HEK293 (cell line): ENCODE measurements around the gene AFAP1L2.

Experiments
- CTCF ChIA-PET: fragments of 350-600 bp; formaldehyde crosslinking; extraction: SDS; loops from one replicate; lab custom pipeline; 2021; ENCODE audit warnings: antibody characterized with exemption; lab: Yijun Ruan, JAX
- POLR2A ChIA-PET: fragments of 300-600 bp; formaldehyde crosslinking; extraction: SDS; loops from one replicate; lab custom pipeline; 2020; ENCODE audit warnings: antibody characterized with exemption, inconsistent platforms; lab: Yijun Ruan, JAX
- H3K27ac ChIP-seq: fragments of 200-500 bp; sonication (Bioruptor generic); 2 replicates; pipeline ENCODE4 v1.5.1; 2014; ENCODE audit warnings: low read depth, low read length, control low read depth, inconsistent platforms; ENCODE audit errors: extremely low read depth
- H3K36me3 ChIP-seq, 2 experiments: fragments of 200-500 bp in 1 of 2; sonication (Bioruptor generic) in 1 of 2; 1 replicate in 1 of 2; 2 replicates in 1 of 2; pipeline ENCODE4 v1.5.1; 2014 to 2017; ENCODE audit warnings: inconsistent platforms in 2 of 2, low read length in 2 of 2; ENCODE audit not compliant: control insufficient read depth in 2 of 2, insufficient read depth in 1 of 2
- H3K4me1 ChIP-seq: fragments of 200-500 bp; sonication (Bioruptor generic); 2 replicates; pipeline ENCODE4 v1.5.1; 2014; ENCODE audit warnings: mild to moderate bottlenecking, low read length, inconsistent platforms; ENCODE audit not compliant: control insufficient read depth, insufficient read depth
- H3K4me3 ChIP-seq: 2 replicates; pipeline ENCODE4 v1.5.1; 2011; ENCODE audit warnings: low read depth, mild to moderate bottlenecking, control low read depth, low read length, moderate library complexity
- H3K9me3 ChIP-seq: fragments of 200-500 bp; sonication (Bioruptor generic); 2 replicates; pipeline ENCODE4 v1.5.1; 2014; ENCODE audit warnings: low read depth, low read length, inconsistent platforms; ENCODE audit not compliant: control insufficient read depth, insufficient read depth
- ATF2 ChIP-seq: fragments of 450-650 bp; formaldehyde crosslinking; IDR thresholded peaks from 2 replicates; pipeline ENCODE4 v1.5.1; 2016; ENCODE audit warnings: missing biosample characterization, missing genetic modification characterization, low read depth
- HOXC10 ChIP-seq: sonication (generic); formaldehyde crosslinking; IDR thresholded peaks from 2 replicates; pipeline ENCODE4 v1.8.1; 2023; ENCODE audit warnings: mild to moderate bottlenecking, missing genetic modification reagents
- KLF16 ChIP-seq: fragments of 450-650 bp; formaldehyde crosslinking; IDR thresholded peaks from 2 replicates; pipeline ENCODE4 v1.5.1; 2017; ENCODE audit warnings: missing biosample characterization, missing genetic modification characterization
- TCF7L2 ChIP-seq: IDR thresholded peaks from 2 replicates; pipeline ENCODE4 v1.6.1; 2011; ENCODE audit warnings: low read depth, mild to moderate bottlenecking, inconsistent platforms, low read length, moderate library complexity, borderline replicate concordance
- ZFP37 ChIP-seq: fragments of 450-650 bp; formaldehyde crosslinking; IDR thresholded peaks from 2 replicates; pipeline ENCODE4 v1.5.1; 2016; ENCODE audit warnings: missing biosample characterization, missing genetic modification characterization
- ZNF112 ChIP-seq: fragments of 450-650 bp; formaldehyde crosslinking; IDR thresholded peaks from 2 replicates; pipeline ENCODE4 v1.5.0; 2017; ENCODE audit warnings: missing biosample characterization, missing genetic modification characterization
- ZNF148 ChIP-seq: fragments of 450-650 bp; formaldehyde crosslinking; IDR thresholded peaks from 2 replicates; pipeline ENCODE4 v1.5.0; 2017; ENCODE audit warnings: missing biosample characterization, missing genetic modification characterization, borderline replicate concordance
- ZNF155 ChIP-seq: fragments of 450-650 bp; formaldehyde crosslinking; IDR thresholded peaks from 2 replicates; pipeline ENCODE4 v1.5.1; 2016; ENCODE audit warnings: missing biosample characterization, missing genetic modification characterization
- ZNF157 ChIP-seq: fragments of 450-650 bp; formaldehyde crosslinking; IDR thresholded peaks from 2 replicates; pipeline ENCODE4 v1.5.1; 2016; ENCODE audit warnings: missing biosample characterization, missing genetic modification characterization
- ZNF2 ChIP-seq: fragments of 450-650 bp; formaldehyde crosslinking; IDR thresholded peaks from 2 replicates; pipeline ENCODE4 v1.5.1; 2016; ENCODE audit warnings: missing biosample characterization, missing genetic modification characterization
- ZNF202 ChIP-seq: fragments of 450-650 bp; formaldehyde crosslinking; IDR thresholded peaks from 2 replicates; pipeline ENCODE4 v1.5.1; 2016; ENCODE audit warnings: missing biosample characterization, missing genetic modification characterization, borderline replicate concordance
- ZNF24 ChIP-seq: fragments of 450-650 bp; formaldehyde crosslinking; IDR thresholded peaks from 2 replicates; pipeline ENCODE4 v1.5.1; 2016; ENCODE audit warnings: missing biosample characterization, missing genetic modification characterization
- ZNF366 ChIP-seq: fragments of 450-650 bp; formaldehyde crosslinking; conservative IDR thresholded peaks from 2 replicates; pipeline ENCODE4 v1.5.1; 2016; ENCODE audit warnings: missing biosample characterization, missing genetic modification characterization
- ZNF776 ChIP-seq: fragments of 450-650 bp; formaldehyde crosslinking; IDR thresholded peaks from 2 replicates; pipeline ENCODE4 v1.5.0; 2017; ENCODE audit warnings: missing biosample characterization, missing genetic modification characterization, borderline replicate concordance
- ZSCAN18 ChIP-seq: fragments of 450-650 bp; formaldehyde crosslinking; IDR thresholded peaks from 2 replicates; pipeline ENCODE4 v1.5.1; 2016; ENCODE audit warnings: missing biosample characterization, missing genetic modification characterization
- ZSCAN5A ChIP-seq: fragments of 450-650 bp; formaldehyde crosslinking; IDR thresholded peaks from 2 replicates; pipeline ENCODE4 v1.5.1; 2016; ENCODE audit warnings: missing biosample characterization, missing genetic modification characterization

AFAP1L2 gene

GRCh38 chr10:114304017-114304570 lies 100.2 kb downstream of the AFAP1L2 start (continued):
- TF ChIP-seq ZNF148 (tag by site-specific recombination), result no peak
- no peak for TF ChIP-seq ZNF155 (tag by site-specific recombination)
- no peak for TF ChIP-seq ZNF776 (tag by site-specific recombination)
- TF ChIP-seq ZFP37 (tag by site-specific recombination), result peak; percentile 72; the same call in 1 of the 2 replicates
- no peak for TF ChIP-seq ZNF366 (tag by site-specific recombination)
- no peak for TF ChIP-seq ZNF24 (tag by site-specific recombination)
- TF ChIP-seq ZNF2 (tag by site-specific recombination), result peak; percentile 84; the same call in 1 of the 2 replicates
- TF ChIP-seq ZNF157 (tag by site-specific recombination), result no peak
- TF ChIP-seq ATF2 (tag by site-specific recombination), result no peak
- TF ChIP-seq ZNF202, result no peak
- TF ChIP-seq ZSCAN18 (tag by site-specific recombination), result no peak
- no peak for TF ChIP-seq KLF16 (tag by site-specific recombination)
- no peak for TF ChIP-seq HOXC10
- TF ChIP-seq ZNF112 (tag by site-specific recombination), result no peak

GRCh38 chr10:114303556-114303955 lies 100.7 kb downstream of the AFAP1L2 start:
- H3K4me3 ChIP-seq, result no peak overlapping the region
- TF ChIP-seq ZSCAN5A (tag by site-specific recombination), result no peak
- no peak for TF ChIP-seq TCF7L2

More at GRCh38 chr10:114303556-114303955, 100.7 kb downstream of the AFAP1L2 start:
- Histone ChIP-seq H3K27ac (no peak overlapping the region), H3K4me1 (no peaks in the 10 kb centered on the region), H3K36me3 (no peaks in the 10 kb centered on the region), H3K9me3 (no peaks in the 10 kb centered on the region)
- ChIA-PET POLR2A (interaction anchor here (1.0 to 1.3 kb wide), 2 partner anchors 69 to 100 kb away, joined by 3 read pairs; no protein-coding TSS in a partner anchor), CTCF (interaction anchor here (0.7 to 3.1 kb wide), 65 partner anchors 10 to 566 kb away, joined by 3 to 30 read pairs (median 5); partner anchors contain the start of genes AFAP1L2 and CCDC186)
